Peyer's patch (tissue), 4 donors: ENCODE results near the gene B3GAT3.

ENCODE experiments used
- POLR2A ChIP-seq, 2 donors: fragments of 450-650 bp; IDR thresholded peaks; one replicate each; pipeline ENCODE4 v1.5.1; 2017; ENCODE audit warnings: antibody characterized with exemption in 2 of 2, mild to moderate bottlenecking in 2 of 2, moderate library complexity in 2 of 2
- TF ChIP-seq, protein P1 (sequence below), 6 experiments: fragments of 450-650 bp in 4 of 6; fragments of 200-600 bp in 2 of 6; sonication (generic) in 1 of 6; IDR thresholded peaks; one replicate each; pipeline ENCODE4 v1.5.1; 2017 to 2019; ENCODE audit warnings: antibody characterized with exemption in 6 of 6, mild to moderate bottlenecking in 3 of 6, moderate library complexity in 1 of 6

- TF ChIP-seq POLR2A (IDR thresholded peaks at IDR 0.05), result no peak
- TF ChIP-seq, protein P1, sequence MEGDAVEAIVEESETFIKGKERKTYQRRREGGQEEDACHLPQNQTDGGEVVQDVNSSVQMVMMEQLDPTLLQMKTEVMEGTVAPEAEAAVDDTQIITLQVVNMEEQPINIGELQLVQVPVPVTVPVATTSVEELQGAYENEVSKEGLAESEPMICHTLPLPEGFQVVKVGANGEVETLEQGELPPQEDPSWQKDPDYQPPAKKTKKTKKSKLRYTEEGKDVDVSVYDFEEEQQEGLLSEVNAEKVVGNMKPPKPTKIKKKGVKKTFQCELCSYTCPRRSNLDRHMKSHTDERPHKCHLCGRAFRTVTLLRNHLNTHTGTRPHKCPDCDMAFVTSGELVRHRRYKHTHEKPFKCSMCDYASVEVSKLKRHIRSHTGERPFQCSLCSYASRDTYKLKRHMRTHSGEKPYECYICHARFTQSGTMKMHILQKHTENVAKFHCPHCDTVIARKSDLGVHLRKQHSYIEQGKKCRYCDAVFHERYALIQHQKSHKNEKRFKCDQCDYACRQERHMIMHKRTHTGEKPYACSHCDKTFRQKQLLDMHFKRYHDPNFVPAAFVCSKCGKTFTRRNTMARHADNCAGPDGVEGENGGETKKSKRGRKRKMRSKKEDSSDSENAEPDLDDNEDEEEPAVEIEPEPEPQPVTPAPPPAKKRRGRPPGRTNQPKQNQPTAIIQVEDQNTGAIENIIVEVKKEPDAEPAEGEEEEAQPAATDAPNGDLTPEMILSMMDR (IDR thresholded peaks at IDR 0.05), result no peak
These were observed 7.5 kb downstream of the B3GAT3 start for GRCh38 chr11:62614275-62614674.
